ENCODE results near the gene CIROP.

DNA sequence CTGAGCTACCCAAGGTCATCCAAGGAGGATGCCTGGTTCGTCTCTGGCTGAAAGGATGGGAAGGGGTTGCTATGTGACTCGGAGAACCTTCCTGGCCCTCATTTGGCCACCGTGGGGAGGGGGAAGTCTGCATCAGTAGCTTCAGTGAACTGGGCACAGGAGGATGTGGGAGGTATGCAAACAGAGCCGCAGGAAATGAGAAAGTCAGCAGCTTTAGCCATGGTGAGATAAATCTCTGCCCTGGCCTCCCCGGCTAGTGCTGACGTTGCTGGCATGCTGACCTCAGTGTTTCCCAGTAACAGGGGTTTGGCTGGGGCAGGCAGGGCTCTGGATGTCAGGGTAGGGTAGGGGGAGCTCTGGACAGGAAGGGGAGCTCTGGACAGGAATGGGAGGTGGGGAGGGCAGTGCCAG lies 16.6 kb upstream of the CIROP start:
- TF ChIP-seq, protein P1, sequence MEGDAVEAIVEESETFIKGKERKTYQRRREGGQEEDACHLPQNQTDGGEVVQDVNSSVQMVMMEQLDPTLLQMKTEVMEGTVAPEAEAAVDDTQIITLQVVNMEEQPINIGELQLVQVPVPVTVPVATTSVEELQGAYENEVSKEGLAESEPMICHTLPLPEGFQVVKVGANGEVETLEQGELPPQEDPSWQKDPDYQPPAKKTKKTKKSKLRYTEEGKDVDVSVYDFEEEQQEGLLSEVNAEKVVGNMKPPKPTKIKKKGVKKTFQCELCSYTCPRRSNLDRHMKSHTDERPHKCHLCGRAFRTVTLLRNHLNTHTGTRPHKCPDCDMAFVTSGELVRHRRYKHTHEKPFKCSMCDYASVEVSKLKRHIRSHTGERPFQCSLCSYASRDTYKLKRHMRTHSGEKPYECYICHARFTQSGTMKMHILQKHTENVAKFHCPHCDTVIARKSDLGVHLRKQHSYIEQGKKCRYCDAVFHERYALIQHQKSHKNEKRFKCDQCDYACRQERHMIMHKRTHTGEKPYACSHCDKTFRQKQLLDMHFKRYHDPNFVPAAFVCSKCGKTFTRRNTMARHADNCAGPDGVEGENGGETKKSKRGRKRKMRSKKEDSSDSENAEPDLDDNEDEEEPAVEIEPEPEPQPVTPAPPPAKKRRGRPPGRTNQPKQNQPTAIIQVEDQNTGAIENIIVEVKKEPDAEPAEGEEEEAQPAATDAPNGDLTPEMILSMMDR (conservative IDR thresholded peaks at IDR 0.05) = no peak
- TF ChIP-seq ZFX (IDR thresholded peaks at IDR 0.05) = no peak
